Progenitor cell of endocrine pancreas (in vitro differentiated cells): ENCODE measurements around the gene BCCIP. TPM values are rescaled to one million over a fixed set of nuclear protein-coding genes. Genes with fewer than 3 reads are reported as not detected.
A peak's percentile ranks its signal among the peaks of the same experiment; 100 is the strongest.

ENCODE experiments used
- DNase-seq: peaks from one replicate; pipeline ENCODE4 v3.0.0; 2021; ENCODE audit warnings: low spot score; ENCODE audit not compliant: unreplicated experiment
- H3K27ac Mint-ChIP-seq: 2 replicates; pipeline ENCODE4 v1.8.0; 2021; ENCODE audit warnings: mild to moderate bottlenecking, moderate library complexity, mixed read lengths
- H3K27me3 Mint-ChIP-seq: 2 replicates; pipeline ENCODE4 v1.8.0; 2021; ENCODE audit warnings: mixed read lengths
- H3K36me3 Mint-ChIP-seq: 2 replicates; pipeline ENCODE4 v1.8.0; 2022; ENCODE audit warnings: mixed read lengths; ENCODE audit not compliant: insufficient read depth
- H3K4me1 Mint-ChIP-seq: 2 replicates; pipeline ENCODE4 v1.8.0; 2021; ENCODE audit warnings: low read depth, mixed read lengths
- H3K4me3 Mint-ChIP-seq: 2 replicates; pipeline ENCODE4 v1.8.0; 2021; ENCODE audit warnings: low read depth, mild to moderate bottlenecking, moderate library complexity, mixed read lengths
- H3K9me3 Mint-ChIP-seq: 2 replicates; pipeline ENCODE4 v1.8.0; 2021; ENCODE audit warnings: low read depth, mixed read lengths
- long read RNA-seq: library from polyadenylated mRNA; unstranded; transcript quantifications from one replicate; pipeline ENCODE4 v2.0.0, GENCODE V29; 2020
- total RNA-seq: library from RNA; stranded (reverse); gene quantifications from 2 replicates; pipeline ENCODE4 v1.2.1, GENCODE V29; 2021
- TF ChIP-seq, protein P1 (sequence below): fragments of 200-600 bp; sonication (generic); IDR thresholded peaks from one replicate; pipeline ENCODE4 v1.5.0; 2021; ENCODE audit warnings: antibody characterized with exemption, mild to moderate bottlenecking; ENCODE audit not compliant: unreplicated experiment

BCCIP gene
- total RNA-seq: 69.8 and 70.4 TPM in 2 replicates
- long read RNA-seq, transcript BCCIP-203 (8 exons, 1,433 nt): minor isoform, 29 of 183 reads
- long read RNA-seq, transcript BCCIP-202 (7 exons, 2,337 nt): major isoform, 93 of 183 reads
- long read RNA-seq, transcript BCCIP-201 (7 exons, 1,236 nt): minor isoform, 32 of 183 reads
- long read RNA-seq, partial matches to known transcripts: 23 of 183 reads
- long read RNA-seq, other reads (novel, unspliced or antisense): 6 of 183 reads

DNA sequence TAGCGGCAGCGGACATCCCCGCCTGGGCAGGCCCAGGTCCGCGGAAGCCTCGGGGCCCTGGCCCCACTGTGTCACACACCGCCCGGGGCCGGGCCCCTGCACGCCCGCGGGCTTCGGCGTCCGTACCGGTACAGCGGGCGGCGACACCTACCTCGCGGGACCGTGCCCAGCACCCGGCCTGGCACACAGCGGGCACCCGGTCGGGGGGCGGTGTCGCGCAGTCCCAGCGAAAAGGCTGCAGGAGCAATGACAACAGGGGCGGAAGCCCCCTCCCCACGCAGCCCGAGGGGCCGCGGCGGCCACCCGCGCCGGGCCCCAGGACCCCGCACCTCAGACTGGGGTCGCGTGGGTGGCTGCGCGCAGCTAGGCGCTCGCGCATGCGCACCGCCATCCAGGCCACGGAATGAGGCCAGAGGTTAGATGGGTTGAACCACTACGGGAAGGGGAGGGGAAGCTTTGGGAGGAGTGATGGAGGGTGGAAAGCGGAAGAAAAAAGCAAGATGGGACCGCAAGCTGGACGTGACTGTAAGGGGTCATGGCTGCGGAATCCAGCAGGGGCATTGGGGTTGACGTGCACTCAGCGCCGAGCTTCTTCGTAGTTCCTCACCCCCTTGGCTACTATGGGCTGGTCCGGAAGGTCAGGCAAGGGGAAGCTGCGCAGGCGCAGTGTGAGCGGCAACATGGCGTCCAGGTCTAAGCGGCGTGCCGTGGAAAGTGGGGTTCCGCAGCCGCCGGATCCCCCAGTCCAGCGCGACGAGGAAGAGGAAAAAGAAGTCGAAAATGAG lies at the start of gene BCCIP, which contains the start of gene UROS:
TSS of gene BCCIP (plus strand) at position 669 of the 785 bp plus-strand sequence. CDS start at position 681, 12 bp downstream.
TSS of gene UROS (minus strand) at position 381 of the 785 bp plus-strand sequence. CDS start 6,759 bp downstream, outside the sequence.
- peak within 1 kb of the TSS; percentile 17 for H3K27ac Mint-ChIP-seq
- peak within 1 kb of the TSS; percentile 78 for H3K4me3 Mint-ChIP-seq
- TF ChIP-seq, protein P1, sequence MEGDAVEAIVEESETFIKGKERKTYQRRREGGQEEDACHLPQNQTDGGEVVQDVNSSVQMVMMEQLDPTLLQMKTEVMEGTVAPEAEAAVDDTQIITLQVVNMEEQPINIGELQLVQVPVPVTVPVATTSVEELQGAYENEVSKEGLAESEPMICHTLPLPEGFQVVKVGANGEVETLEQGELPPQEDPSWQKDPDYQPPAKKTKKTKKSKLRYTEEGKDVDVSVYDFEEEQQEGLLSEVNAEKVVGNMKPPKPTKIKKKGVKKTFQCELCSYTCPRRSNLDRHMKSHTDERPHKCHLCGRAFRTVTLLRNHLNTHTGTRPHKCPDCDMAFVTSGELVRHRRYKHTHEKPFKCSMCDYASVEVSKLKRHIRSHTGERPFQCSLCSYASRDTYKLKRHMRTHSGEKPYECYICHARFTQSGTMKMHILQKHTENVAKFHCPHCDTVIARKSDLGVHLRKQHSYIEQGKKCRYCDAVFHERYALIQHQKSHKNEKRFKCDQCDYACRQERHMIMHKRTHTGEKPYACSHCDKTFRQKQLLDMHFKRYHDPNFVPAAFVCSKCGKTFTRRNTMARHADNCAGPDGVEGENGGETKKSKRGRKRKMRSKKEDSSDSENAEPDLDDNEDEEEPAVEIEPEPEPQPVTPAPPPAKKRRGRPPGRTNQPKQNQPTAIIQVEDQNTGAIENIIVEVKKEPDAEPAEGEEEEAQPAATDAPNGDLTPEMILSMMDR: no peak
- no peaks in the 10 kb centered on the region for H3K27me3 Mint-ChIP-seq
- H3K36me3 Mint-ChIP-seq: peaks cover 7% of the 10 kb centered on the region
- no peaks in the 10 kb centered on the region for H3K9me3 Mint-ChIP-seq
- H3K4me1 Mint-ChIP-seq: peaks cover 10% of the 10 kb centered on the region
- DNase-seq: peak; percentile 79

DNA sequence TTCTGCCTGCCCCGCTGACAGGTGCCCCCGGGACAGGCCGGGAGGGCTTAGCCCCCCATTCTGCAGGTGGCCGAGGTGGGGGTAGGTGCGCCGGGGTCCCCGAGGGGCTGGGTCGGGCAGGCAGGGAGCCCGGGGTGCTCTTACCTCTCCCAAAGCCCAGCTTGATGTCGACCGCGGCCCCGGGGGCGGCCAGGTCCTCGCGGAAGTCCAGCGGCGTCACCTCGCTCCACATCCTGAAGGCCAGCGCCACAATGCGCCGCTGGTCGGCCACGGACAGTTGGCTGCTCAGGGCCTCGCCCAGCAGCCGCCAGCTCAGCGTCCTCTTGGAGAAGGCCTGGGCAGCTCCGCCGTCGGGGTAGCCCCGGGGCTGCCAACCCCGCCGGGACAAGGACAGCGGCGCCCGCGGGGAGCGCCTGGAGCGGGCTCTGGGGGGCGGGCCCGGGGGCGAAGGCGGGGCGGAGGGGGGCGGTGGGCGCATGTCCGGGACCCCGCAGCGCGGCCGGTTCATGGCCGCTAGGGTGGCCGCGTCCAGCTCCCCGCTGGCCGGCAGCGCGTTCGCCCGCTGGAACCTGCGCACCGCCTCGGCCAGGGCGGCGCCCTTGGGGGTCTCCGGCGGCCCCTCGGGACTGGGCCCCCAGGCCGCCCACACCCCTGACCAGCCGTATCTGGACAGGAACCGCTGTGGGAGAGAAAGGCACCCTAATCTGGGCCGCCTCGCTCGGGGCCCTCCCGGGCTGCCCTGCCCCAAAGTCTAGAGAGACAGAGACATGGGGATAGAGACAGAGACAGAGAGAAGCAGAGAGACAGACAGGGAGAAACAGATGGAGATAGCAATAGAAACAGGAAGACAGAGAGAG lies 49.4 kb upstream of the BCCIP start:
- H3K36me3 Mint-ChIP-seq: peaks cover 2% of the 10 kb centered on the region
- H3K4me3 Mint-ChIP-seq: no peak overlapping the region
- no peak for DNase-seq
- H3K4me1 Mint-ChIP-seq: no peaks in the 10 kb centered on the region
- TF ChIP-seq, protein P1: no peak
- no peaks in the 10 kb centered on the region for H3K27me3 Mint-ChIP-seq
- no peak overlapping the region for H3K27ac Mint-ChIP-seq
- peaks cover 1% of the 10 kb centered on the region for H3K9me3 Mint-ChIP-seq

DNA sequence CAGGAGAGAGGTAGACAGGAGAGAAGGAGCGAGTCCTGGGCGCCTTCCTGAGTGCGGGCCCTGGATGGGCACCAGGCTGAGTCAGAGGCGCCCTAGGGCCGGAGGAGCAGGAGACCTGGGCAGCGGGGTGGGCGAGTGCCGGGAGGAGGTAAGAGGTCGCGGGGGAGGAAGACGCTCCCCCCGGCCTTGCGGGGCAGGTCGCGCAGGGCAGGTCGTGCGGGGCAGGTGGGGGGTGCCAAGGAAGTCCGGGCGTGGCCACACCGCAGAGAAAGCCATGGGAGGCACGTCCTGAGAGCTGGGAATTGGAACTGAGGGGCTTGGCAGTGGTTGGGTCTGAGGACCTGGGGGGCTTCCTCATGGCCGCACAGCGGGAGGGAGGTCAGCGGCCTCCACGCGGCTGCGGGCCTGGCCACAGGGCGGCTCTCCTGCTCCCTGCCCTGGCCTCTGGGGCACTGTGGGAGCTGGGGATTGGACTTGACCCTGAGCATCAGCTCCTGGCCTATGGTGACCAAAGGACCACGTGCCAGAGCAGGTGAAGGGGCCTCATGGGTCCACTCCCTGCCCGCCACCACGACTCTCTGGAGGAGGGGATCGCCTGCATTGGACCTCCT lies 48.7 kb upstream of the BCCIP start:
- H3K27me3 Mint-ChIP-seq: no peaks in the 10 kb centered on the region
- no peaks in the 10 kb centered on the region for H3K36me3 Mint-ChIP-seq
- TF ChIP-seq, protein P1: no peak
- no peak overlapping the region for H3K27ac Mint-ChIP-seq
- no peak for DNase-seq
- no peaks in the 10 kb centered on the region for H3K4me1 Mint-ChIP-seq
- H3K4me3 Mint-ChIP-seq: no peak overlapping the region
- peaks cover 5% of the 10 kb centered on the region for H3K9me3 Mint-ChIP-seq

DNA sequence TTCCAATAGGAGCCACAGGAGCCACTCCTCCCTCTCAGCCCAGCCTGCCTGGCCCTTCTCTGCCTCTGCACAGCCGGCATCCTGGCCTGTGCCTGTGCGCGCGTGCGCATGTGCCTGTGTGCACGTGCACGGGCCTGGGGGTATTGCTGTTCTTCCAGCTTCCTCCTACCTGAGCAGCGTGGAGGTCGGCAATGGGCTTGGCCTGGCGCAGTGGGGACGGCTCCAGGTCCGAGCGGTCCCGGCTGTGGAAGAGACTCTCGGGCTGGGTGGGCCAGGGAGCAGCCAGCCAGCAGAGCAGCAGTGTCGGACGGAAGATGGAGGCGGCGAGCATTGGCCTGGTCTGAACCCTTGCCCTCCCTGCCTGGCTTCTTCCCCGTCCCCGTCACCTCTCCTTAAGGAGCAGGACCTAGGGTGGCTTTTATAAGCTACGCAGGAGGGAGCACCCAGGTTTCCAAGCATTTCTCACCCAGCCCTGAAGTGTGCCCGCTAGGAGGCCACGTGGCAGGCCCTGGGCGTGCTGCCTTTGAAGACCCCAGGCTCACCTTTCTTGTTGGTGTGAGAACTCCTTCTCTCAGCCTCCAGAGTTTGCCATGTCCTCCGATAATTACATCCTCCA lies 47.7 kb upstream of the BCCIP start, which contains the start of gene MMP21:
TSS of gene MMP21 (minus strand) at position 331 of the 616 bp plus-strand sequence. CDS start at position 331, 0 bp downstream.
- DNase-seq: no peak

More for the DNA sequence above, 47.7 kb upstream of the BCCIP start, which contains the start of gene MMP21:
- Mint-ChIP-seq H3K27me3 (no peaks in the 10 kb centered on the region), H3K9me3 (peaks cover 5% of the 10 kb centered on the region), H3K4me3 (no peak within 1 kb of the TSS), H3K36me3 (no peaks in the 10 kb centered on the region), H3K27ac (no peak within 1 kb of the TSS), H3K4me1 (no peaks in the 10 kb centered on the region)
- TF ChIP-seq, protein P1: no peak
